ENCODE data around the gene CAPN15.

The CAPN15 gene

GRCh38 chr16:588889-589657 lies 61.6 kb downstream of the CAPN15 start:
- POLR2A ChIA-PET, result interaction anchor here (0.6 to 1.0 kb wide), 4 partner anchors 10 to 86 kb away, joined by 3 read pairs; no protein-coding TSS in a partner anchor
- CTCF ChIA-PET, result interaction anchor here (0.9 kb wide), 1 partner anchor 71 kb away, joined by 3 read pairs; no protein-coding TSS in a partner anchor
- TF ChIP-seq, protein P1, sequence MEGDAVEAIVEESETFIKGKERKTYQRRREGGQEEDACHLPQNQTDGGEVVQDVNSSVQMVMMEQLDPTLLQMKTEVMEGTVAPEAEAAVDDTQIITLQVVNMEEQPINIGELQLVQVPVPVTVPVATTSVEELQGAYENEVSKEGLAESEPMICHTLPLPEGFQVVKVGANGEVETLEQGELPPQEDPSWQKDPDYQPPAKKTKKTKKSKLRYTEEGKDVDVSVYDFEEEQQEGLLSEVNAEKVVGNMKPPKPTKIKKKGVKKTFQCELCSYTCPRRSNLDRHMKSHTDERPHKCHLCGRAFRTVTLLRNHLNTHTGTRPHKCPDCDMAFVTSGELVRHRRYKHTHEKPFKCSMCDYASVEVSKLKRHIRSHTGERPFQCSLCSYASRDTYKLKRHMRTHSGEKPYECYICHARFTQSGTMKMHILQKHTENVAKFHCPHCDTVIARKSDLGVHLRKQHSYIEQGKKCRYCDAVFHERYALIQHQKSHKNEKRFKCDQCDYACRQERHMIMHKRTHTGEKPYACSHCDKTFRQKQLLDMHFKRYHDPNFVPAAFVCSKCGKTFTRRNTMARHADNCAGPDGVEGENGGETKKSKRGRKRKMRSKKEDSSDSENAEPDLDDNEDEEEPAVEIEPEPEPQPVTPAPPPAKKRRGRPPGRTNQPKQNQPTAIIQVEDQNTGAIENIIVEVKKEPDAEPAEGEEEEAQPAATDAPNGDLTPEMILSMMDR (IDR thresholded peaks at IDR 0.05; ENCODE audit: insufficient read depth, low read length, missing control alignments), result no peak
- DNase-seq (ENCODE audit: low read depth, low spot score), result peak; percentile 77
- H3K4me3 ChIP-seq (ENCODE audit: low read depth, low read length), result peak overlapping the region; percentile 80

DNA sequence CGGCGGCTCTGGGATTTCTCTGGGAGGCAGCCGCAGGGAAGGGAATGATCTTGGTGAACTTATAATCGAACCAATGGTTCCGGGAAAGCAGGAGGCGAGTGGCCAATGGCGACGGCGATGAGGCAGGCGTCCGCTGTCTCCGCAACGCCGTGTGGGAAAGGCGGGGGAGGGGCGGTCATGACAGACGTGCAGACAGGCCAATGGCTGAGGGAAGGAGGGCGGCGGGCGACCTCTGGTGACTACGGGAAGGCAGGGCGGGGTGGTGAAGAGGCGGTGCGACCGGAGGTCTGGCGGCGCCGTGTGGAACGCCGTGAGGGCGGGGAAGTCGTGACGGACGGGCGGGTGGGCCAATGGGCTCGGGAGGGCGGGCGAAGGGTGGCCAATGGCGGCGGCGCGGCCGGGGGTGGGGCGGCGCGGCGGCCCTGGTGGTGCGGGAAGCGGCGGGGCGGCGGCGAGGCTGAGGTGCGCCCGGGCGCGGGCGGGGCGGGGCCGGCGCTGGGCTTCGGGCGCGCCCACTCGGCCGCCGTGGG lies 62.2 kb downstream of the CAPN15 start, which contains the start of gene RAB40C:
RAB40C (plus strand) TSS at position 409 of the 530 bp plus-strand sequence. CDS start 226 bp downstream, outside the sequence.
- CTCF ChIA-PET, result interaction anchor here (1.1 kb wide), 1 partner anchor 32 kb away, joined by 3 read pairs; no protein-coding TSS in a partner anchor
- DNase-seq (ENCODE audit: low read depth, low spot score), result peak; percentile 81

GRCh38 chr16:590188-590814 lies 62.8 kb downstream of the CAPN15 start:
- TF ChIP-seq, protein P1 (IDR thresholded peaks at IDR 0.05; ENCODE audit: insufficient read depth, low read length, missing control alignments), result no peak
- DNase-seq (ENCODE audit: low read depth, low spot score), result no peak
- H3K4me3 ChIP-seq (ENCODE audit: low read depth, low read length), result peak overlapping the region; percentile 92
- POLR2A ChIA-PET, result interaction anchor here (0.9 kb wide), 1 partner anchor 37 kb away, joined by 3 read pairs; no protein-coding TSS in a partner anchor
- CTCF ChIA-PET, result interaction anchor here (1.1 kb wide), 1 partner anchor 32 kb away, joined by 3 read pairs; no protein-coding TSS in a partner anchor

More for the DNA sequence above, 62.2 kb downstream of the CAPN15 start, which contains the start of gene RAB40C:
- peak within 1 kb of the TSS; percentile 92 for H3K4me3 ChIP-seq (ENCODE audit: low read depth, low read length)
- POLR2A ChIA-PET, result interaction anchor here (0.6 to 1.0 kb wide), 3 partner anchors 11 to 85 kb away, joined by 3 read pairs; no protein-coding TSS in a partner anchor
- TF ChIP-seq, protein P1 (IDR thresholded peaks at IDR 0.05; ENCODE audit: insufficient read depth, low read length, missing control alignments), result peak; percentile 39

GRCh38 chr16:590815-591200 lies 63.3 kb downstream of the CAPN15 start:
- ChIA-PET POLR2A (interaction anchor here (0.9 kb wide), 1 partner anchor 36 kb away, joined by 3 read pairs; no protein-coding TSS in a partner anchor), CTCF (interaction anchor here (1.1 kb wide), 1 partner anchor 31 kb away, joined by 3 read pairs; no protein-coding TSS in a partner anchor)
- TF ChIP-seq, protein P1 (IDR thresholded peaks at IDR 0.05; ENCODE audit: insufficient read depth, low read length, missing control alignments), result no peak
- no peak for DNase-seq (ENCODE audit: low read depth, low spot score)
- peak overlapping the region; percentile 92 for H3K4me3 ChIP-seq (ENCODE audit: low read depth, low read length)

GRCh38 chr16:591231-591630 lies 63.7 kb downstream of the CAPN15 start:
- CTCF ChIA-PET, result no interaction called here
- DNase-seq (ENCODE audit: low read depth, low spot score), result no peak
- POLR2A ChIA-PET, result no interaction called here
- H3K4me3 ChIP-seq (ENCODE audit: low read depth, low read length), result peak overlapping the region; percentile 92
- TF ChIP-seq, protein P1 (IDR thresholded peaks at IDR 0.05; ENCODE audit: insufficient read depth, low read length, missing control alignments), result no peak
